GM12874 (cell line): ENCODE data around the gene DHRS13.

ENCODE experiments used
- CTCF ChIP-seq: IDR thresholded peaks from 2 replicates; pipeline ENCODE4 v1.5.1; 2011; ENCODE audit warnings: low read depth, mild to moderate bottlenecking, control low read depth, low read length, moderate library complexity; ENCODE audit not compliant: insufficient read depth

Gene DHRS13

GRCh38 chr17:28861393-28862203, 41.3 kb downstream of the DHRS13 start:
- no peak for TF ChIP-seq CTCF

- no peak for TF ChIP-seq CTCF
These were observed 42.5 kb downstream of the DHRS13 start for GRCh38 chr17:28860363-28860808.

GRCh38 chr17:28858801-28859355, 44.0 kb downstream of the DHRS13 start:
- TF ChIP-seq CTCF, result no peak

- no peak for TF ChIP-seq CTCF
These were observed 44.7 kb downstream of the DHRS13 start for GRCh38 chr17:28857905-28858800.

GRCh38 chr17:28856028-28856574, 46.8 kb downstream of the DHRS13 start:
- TF ChIP-seq CTCF, result no peak

GRCh38 chr17:28855336-28855679, 47.6 kb downstream of the DHRS13 start:
- TF ChIP-seq CTCF, result no peak
